NCI-H2196 (cell line): Measurements from ENCODE around the gene TTLL1.

Experiments
- DNase-seq: peaks from one replicate; lab custom pipeline; 2025; ENCODE audit not compliant: unreplicated experiment; lab: John Stamatoyannopoulos, UW

TTLL1 gene

GRCh38 chr22:43088984-43089717 is at the start of gene TTLL1:
Gene TTLL1 (minus strand): TSS chr22:43089391. CDS start chr22:43075586, 13,805 bp downstream.
- peak; percentile 92 for DNase-seq

GRCh38 chr22:43136801-43137200 is 47.6 kb upstream of the TTLL1 start:
- DNase-seq, result no peak

- peak; percentile 22 for DNase-seq
Measured at GRCh38 chr22:43136255-43136654, 47.1 kb upstream of the TTLL1 start.

- DNase-seq, result no peak
Measured at GRCh38 chr22:43135565-43135964, 46.4 kb upstream of the TTLL1 start.

GRCh38 chr22:43134553-43134952 is 45.4 kb upstream of the TTLL1 start:
- DNase-seq, result no peak

- no peak for DNase-seq
Measured at GRCh38 chr22:43133401-43133800, 44.2 kb upstream of the TTLL1 start.

GRCh38 chr22:43131773-43132501 is 42.7 kb upstream of the TTLL1 start:
- DNase-seq, result no peak

GRCh38 chr22:43129426-43130425 is 40.5 kb upstream of the TTLL1 start:
- no peak for DNase-seq

- peak; percentile 85 for DNase-seq
Measured at GRCh38 chr22:43128928-43129424, 39.8 kb upstream of the TTLL1 start.

GRCh38 chr22:43128116-43128515 is 38.9 kb upstream of the TTLL1 start:
- DNase-seq, result no peak

GRCh38 chr22:43127166-43127908 is 38.1 kb upstream of the TTLL1 start:
- no peak for DNase-seq

GRCh38 chr22:43126501-43127165 is 37.4 kb upstream of the TTLL1 start:
- DNase-seq, result no peak

GRCh38 chr22:43118953-43119458 is 29.8 kb upstream of the TTLL1 start:
- DNase-seq, result no peak

- DNase-seq, result no peak
Measured at GRCh38 chr22:43118024-43118849, 29.0 kb upstream of the TTLL1 start.

GRCh38 chr22:43116932-43117331 is 27.7 kb upstream of the TTLL1 start:
- DNase-seq, result no peak

- peak; percentile 72 for DNase-seq
Measured at GRCh38 chr22:43114958-43115357, 25.8 kb upstream of the TTLL1 start.

- DNase-seq, result peak; percentile 19
Measured at GRCh38 chr22:43113526-43114251, 24.5 kb upstream of the TTLL1 start.
